GM12892 (cell line): Measurements from ENCODE around the gene RAB33B.

Experiments
- POLR2A ChIP-seq: IDR thresholded peaks from 2 replicates; pipeline ENCODE4 v1.6.1; 2011; ENCODE audit warnings: low read depth, low read length, control low read depth
- POLR2AphosphoS5 ChIP-seq: IDR thresholded peaks from 2 replicates; pipeline ENCODE4 v1.6.1; 2011; ENCODE audit warnings: low read depth, low read length, control low read depth
- TAF1 ChIP-seq: IDR thresholded peaks from 2 replicates; pipeline ENCODE4 v1.6.1; 2011; ENCODE audit warnings: low read depth, mild to moderate bottlenecking, control low read depth, low read length, borderline replicate concordance

- TF ChIP-seq POLR2AphosphoS5: no peak
- TF ChIP-seq POLR2A: no peak
- no peak for TF ChIP-seq TAF1
Observed at GRCh38 chr4:139521754-139522401, 68.0 kb downstream of the RAB33B start.
